Measurements from ENCODE around the gene ATG4B.

The ATG4B gene

DNA sequence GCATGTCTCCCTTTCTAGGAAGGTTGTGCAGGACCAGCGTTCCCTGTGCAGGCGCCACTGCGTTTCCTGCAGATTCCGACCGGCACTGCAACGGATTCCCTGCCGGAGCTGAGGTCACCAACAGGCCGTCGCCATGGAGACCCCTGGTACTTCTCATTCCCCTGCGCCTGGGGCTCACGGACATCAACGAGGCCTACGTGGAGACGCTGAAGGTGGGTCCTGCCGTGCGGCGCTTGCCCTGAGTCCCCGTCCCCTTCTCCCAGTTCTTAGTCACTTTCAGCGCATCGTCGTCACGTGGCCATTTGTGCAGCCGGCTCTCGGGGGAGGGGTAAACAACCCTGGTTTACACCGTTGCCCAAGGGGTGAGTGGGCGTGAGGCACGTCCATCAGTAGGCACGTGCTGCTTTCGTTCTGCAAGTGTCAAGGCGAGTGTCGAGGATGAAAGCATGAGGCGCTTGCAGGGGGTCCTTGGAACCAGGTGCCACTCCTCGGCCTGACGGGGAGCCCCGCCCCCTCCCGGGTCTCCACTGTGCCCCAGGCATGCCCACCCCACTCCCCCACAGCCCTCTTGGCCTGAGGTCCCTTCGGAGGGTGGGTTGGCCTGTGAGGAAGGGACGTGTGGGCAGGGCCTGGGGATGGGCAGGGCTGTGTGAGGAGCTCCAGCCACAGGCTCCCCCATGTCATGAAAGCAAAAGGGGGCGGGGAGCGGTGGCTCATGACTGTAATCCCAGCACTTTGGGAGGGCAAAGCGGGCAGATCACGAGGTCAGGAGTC lies 29.3 kb downstream of the ATG4B start:
- no peak for DNase-seq (ENCODE audit: low spot score)

DNA sequence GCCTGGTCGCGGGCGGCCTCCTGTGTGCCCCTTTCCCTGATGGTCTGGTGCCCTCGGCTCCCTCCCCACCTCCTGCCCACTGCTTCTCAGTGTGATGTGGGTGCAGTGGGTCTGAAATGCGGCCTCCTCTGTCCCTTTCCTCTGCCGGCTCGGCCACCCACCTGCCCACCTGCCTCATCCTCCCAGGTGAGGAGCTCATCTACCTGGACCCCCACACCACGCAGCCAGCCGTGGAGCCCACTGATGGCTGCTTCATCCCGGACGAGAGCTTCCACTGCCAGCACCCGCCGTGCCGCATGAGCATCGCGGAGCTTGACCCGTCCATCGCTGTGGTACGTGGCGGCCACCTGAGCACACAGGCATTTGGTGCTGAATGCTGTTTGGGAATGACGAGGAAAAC lies 30.9 kb downstream of the ATG4B start:
- DNase-seq (ENCODE audit: low spot score): no peak

DNA sequence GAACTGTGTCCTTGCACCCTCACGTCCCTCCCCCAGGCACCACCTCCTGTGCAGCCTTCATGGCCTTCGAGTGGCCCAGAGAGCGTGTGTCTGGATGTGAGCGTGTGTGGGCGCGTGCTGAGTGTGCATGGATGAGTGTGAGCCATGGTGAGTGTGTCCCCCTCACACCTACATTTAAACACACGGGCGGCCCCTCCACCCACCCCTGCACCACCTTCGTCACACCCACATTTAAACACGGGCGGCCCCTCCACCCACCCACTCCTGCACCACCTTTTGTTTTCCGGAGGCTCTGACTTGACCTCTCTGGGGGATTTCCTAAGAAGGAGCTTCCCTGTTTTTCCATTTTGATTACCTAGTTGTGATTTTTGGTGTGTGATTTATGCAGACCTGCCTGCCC lies 31.3 kb downstream of the ATG4B start:
- DNase-seq (ENCODE audit: low spot score): no peak

DNA sequence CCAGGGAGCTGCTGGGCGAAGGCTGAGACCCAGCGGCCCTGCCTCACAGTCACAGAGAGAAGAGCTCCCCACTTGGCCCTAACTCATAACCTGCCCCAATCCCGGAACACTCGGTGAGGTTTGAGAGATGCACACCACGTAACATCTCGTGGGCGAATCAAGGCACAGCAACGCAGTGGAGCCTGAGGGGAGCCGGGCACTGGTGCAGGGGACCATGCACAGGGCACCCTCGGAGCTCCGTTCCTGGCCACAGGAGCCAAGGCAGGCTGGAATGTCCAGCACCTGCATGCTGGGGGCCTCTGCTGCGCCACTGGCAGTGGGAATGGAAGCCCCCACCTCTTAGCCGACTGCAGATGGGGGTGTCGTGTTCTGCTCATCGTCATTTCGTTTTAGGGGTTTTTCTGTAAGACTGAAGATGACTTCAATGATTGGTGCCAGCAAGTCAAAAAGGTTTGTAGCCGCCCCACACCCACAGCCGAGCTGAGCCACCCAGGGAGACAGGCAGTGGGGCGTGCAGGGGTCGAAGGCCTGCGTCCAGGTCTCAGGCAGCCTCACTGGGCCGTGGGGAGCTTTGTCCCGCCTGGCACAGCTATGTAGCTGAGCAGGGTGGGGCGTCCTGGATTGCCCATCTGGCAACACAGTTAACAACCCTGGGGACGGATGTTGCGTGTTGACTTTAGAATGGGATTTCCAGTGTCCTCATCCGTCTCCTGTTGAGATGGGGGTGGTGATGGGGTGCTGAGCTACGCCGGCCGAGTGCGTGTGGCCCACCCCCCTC lies 33.0 kb downstream of the ATG4B start:
- DNase-seq (ENCODE audit: low spot score): no peak

DNA sequence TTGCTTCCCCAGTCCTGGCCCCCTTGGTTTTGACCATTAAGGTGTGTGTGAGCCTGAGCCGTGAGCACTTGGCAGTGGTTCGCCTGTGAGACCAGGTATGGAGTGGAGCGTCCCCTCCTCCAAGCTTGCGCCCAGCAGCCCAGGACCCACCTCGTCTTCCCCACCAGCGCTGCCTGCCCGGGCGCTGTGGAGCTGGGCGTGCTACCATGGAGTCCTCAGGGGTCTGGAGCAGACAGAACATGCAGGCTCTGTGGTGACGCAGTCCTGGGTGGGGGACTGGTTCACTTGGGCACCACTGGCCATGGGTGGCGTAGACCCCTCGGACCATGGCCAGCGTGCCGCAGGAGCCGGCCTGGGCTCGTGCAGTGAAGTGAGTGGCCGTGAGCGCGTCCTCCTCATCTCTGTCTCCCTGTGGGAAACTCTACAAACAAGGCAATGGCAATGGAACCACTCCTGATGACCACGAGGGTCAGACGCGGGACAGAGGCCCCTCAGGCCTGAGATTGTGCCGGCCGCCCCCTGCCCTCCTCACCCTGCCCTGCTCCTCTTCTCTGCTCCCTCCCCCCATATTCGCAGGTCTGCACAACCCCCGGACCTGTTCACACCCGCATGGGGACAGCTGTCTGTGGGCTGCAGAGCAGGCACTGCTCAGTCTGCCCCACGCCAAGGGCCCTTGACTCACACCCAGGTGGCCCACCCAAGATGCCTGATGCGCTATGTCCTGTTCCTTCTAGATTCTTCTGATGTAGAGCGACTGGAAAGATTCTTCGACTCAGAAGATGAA lies 34.2 kb downstream of the ATG4B start:
- DNase-seq (ENCODE audit: low spot score): no peak

DNA sequence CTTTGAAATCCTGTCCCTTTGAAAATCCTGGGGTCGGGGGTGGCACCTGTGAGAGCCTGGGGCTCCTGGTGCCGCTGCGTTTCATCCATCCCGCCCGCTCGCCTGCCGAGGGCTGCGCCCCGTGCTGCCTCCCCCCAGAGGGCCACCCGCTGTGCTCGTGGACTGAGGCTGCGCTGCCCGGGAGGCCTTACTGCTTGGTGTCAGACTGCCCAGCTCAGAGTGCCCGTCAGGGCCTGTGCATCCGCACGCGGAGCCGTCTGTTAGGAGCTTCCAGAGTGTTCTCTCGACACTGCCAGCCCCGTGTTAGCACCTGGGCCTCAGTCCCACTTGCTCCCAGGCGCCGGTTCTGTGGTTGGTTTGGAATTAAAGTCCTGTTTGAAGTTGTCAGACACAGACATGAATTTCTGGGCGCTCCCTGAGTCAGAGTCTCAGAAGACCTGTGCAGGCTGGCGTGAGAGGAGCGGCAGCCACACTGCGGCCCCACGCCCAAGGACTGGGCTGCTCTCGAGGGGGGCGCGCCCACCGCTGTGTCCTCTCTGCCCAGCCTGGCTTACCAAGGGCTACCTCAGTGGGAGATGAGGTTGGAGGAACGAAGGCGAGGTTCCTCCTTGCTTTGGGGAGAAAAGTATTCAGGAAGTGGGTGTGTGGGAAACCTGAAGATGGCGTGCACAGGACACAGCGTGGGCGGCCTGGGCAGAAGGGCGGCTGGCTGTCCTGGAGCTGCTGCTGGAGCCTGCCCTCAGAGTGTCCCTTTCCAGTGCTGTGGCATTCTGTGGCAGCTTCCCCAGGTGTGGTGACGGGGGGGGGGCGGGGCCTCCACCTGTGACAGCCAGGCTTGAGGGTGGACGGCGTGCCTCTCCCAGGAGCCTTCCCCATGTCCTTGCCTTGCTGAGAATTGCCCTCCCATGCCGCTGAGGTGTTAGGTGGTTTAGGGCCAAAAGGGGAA lies 35.0 kb downstream of the ATG4B start:
- DNase-seq (ENCODE audit: low spot score): no peak

DNA sequence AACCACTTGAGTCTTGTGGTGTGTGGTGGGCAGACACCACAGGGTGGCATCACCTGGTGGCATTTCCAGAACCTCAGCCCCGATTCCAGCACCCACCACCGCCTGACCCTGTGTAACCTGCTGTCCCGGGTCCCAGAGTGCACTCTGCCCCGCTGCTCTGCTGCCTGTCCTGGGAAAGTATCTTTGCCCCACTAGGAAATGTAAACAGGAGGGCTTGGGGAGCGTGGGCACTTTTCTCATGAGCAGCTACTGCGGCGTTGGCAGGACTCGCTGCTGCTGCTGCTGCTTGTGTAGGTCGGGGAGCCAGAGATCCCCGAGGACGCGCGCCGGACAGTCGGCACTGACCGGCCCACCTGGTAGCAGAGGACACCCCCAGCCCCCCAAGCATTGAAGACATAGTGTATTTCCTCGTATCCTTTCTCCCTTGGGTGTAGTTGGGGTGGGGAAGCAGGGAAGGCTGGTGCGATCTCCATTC lies 35.7 kb downstream of the ATG4B start:
- DNase-seq (ENCODE audit: low spot score): no peak

DNA sequence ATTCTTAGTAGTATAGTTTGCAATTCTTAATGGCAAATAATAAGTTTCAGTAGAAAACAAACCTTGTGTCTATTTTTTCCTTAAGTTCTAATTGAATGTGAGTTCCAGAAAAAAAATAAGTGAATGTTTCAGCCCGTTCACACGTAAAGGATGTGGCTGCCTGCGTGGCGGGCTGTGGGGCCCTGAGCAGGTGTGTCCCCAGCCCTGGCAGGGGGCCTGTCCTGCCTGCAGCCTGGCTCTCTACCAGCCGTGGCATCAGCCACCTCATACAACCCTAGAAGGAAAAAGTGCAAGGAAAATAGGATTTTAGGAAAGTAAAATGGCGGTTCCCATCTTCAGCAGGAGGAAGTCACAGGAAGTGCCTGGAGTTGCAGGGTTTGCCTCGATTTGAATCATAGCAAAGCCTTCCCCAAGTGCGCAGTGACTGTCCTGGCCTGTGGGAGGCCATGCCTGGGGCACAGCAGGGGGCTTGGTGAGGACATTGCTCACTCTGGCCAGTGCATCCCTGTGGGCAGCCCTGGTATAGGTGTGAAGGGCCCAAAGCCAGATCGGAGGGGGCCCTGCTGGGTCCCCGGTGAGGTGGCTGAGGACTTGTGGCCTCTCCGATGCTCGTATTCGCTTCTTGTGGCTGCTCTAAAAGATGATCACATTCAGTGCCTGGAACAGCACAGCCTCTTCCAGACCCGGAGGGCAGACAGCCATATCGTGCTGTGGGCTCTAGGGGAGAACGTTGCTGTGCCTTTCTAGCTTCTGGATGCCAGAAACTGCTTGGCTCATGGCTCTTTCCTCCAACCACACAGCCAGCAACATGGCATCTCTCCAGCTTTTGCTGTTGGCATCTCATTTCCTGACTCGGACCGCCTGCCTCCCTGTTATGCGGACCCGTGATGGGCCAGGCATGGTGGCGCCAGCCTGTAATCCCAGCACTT lies 36.6 kb downstream of the ATG4B start:
- peak; percentile 35 for DNase-seq (ENCODE audit: low spot score)

DNA sequence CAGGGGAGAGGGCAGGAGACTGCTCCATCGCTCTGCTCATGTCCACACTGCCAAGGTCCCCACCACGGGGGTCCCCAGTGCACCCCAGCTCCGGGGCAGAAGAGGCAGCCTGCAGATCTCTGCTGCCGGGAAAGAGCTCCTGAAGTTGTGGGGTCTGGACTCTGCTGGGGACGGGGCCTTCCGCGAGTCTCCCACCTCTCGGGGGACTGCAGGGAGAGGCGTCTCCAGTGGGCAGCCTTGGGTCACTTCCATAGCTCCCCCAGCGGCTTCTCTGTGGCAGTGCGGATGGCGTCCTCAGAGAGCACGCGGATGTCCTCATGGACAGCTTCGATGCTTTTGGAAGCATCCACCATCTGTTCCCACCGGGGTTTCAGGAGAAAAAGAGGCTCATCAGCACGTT lies 38.4 kb downstream of the ATG4B start:
- no peak for DNase-seq (ENCODE audit: low spot score)

DNA sequence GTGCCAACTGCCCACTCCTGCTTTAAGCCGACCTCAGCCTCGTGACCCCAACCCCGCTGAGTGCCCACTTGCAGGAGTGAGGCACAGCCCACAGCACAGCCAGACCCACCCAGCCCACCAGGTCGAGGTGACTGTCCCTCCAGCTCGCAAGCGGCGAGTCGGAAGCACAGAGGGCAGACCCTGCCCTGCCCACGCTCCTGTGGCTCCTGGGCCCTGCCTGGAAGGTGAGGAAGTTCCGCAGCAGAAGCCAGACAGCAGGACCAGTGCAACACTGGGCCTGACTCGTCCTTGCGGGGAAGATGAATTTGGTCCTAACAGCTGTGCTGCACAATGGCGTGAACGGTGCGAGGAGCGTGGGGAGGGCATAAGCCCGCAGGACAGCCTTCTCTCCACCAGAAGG lies 39.2 kb downstream of the ATG4B start:
- DNase-seq (ENCODE audit: low spot score): no peak

DNA sequence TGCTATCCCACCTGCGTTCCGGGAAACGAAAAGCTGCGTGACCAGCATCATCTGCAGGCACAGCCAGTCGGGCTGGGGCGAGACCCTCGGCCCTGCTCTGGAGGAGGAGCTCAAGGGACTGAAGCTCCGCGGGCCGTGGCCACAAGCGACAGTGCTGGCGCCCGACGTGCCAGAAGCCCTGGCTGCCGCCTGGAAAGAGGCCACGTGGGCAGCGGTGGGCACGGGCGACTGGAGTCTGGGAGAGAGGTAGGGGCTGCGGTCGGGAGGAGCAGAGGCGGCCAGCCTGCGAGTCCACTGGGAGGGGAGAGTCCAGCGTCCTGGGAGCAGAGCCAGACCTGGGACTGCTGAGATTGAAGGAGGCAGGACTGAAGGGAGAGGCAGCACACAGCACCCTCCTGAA lies 39.9 kb downstream of the ATG4B start:
- DNase-seq (ENCODE audit: low spot score): no peak

DNA sequence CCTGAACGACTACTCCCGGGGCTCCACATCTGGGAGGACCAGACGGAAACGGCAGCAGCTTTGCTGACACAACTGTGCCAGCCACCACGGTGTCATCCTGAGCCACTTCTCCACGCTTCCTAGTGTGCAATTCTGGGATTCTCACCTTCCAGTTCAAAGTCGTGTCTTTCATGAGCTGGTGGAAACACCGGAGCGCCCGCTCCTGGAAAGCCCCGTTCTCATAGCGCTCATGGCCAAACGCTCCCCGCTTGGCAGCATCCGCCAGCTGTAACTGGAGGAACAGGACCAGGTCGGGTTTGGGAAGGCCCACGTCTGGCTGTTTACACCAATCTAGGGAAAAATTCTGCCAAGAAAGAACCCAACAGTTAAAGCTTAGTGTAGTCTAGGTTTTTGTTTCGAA lies 40.8 kb downstream of the ATG4B start:
- DNase-seq (ENCODE audit: low spot score): no peak

DNA sequence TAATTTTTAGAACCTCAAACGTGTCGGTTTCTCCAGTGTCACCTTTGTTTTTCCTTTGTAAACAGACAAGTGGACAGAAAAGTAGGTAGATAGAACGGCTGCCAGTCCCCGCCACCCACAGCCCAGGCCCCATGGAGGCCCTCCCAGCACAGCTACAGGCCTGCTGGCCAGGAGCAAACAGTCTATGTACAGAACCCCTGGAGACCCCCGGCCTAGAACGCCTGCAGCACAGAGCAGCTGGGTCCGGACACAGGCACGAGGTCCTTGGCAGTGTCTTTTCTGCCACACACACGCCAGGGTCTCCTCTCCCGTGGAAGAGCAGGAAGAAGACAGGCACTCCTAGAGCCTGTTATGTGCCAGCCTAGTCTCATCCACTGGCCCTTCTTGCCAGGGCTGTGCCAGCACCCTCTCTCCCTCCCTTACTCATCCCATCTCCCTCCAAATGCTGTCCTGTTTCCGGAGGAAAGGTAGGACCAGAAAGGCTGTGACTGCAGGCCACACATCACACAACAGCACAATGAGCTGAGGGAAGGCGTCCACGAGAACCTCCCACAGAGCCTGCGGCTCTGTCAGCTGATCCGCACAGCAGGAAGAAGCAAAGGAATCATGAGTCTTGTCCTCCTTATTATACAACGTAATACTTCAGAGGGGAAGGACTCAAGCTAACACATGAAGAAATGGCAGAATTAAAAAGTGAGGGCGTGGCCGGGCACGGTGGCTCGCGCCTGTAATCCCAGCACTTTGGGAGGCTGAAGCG lies 41.5 kb downstream of the ATG4B start:
- no peak for DNase-seq (ENCODE audit: low spot score)

DNA sequence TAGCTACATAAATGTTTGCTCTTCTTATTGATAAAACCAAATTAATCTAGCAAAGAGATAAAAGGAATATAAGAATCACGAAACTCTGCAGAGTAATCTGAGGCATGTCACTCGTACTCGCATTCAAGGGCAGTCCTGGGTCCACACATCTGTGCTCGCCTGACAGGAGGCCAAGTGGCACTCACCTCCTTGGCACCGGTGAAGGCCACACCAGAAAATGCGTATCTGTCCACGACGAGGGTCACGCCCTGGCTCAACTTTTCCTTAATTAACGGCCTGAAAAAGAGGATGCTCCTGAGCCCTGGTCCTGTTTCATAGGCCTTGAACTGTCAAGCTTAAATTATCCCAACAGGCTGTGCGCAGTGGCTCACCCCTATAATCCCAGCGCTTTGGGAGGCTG lies 42.6 kb downstream of the ATG4B start:
- no peak for DNase-seq (ENCODE audit: low spot score)

DNA sequence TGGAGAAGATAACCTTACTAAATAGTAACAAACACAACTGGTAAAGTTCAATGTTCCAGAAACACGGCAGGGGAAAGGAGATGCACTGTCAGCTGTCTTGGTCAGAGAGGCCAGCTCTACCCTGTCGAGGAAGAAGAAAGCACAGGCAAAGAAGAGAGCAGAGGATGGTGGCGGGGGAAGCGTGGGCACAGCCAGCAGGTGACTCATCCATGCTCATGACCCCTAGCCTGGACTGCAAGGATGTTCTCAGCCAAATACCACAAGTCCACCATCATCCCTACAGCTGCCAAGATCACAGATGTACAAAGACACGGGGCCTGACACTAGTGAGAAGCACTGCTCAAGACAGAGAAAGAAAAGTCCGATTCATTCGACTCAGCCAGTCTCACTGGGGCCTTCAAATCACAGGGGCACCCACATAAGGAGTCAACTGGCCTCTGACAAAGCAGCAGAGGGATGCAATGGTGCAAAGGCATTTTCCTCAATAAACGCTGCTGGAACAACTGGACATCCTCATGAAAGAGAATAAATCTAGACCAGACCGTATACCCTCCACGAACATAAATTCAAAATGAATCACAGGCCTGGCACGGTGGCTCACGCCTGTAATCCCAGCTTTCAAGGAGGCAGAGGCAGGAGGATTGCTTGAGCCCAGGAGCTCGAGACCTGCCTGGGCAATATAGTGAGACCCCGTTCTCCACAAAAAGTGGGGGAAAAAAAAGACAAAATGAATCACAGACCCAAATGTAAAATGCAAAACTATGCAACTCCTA lies 43.5 kb downstream of the ATG4B start:
- DNase-seq (ENCODE audit: low spot score): no peak

DNA sequence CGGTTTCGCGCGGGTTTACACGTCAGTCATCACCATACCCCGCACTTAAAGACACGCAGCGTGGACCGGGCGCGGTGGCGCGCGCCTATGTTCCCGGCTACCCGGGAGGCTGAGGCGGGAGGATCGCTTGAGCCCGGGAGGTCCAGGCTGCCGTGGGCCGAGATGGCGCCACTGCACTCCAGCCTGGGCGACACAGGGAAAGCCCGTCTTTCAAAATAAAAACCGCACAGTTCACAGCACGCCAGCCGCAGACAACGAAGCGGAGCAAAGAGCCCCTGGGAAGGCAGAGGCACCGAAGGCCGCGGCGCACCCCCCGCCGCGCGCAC lies 48.8 kb downstream of the ATG4B start:
- no peak for DNase-seq (ENCODE audit: low spot score)

DNA sequence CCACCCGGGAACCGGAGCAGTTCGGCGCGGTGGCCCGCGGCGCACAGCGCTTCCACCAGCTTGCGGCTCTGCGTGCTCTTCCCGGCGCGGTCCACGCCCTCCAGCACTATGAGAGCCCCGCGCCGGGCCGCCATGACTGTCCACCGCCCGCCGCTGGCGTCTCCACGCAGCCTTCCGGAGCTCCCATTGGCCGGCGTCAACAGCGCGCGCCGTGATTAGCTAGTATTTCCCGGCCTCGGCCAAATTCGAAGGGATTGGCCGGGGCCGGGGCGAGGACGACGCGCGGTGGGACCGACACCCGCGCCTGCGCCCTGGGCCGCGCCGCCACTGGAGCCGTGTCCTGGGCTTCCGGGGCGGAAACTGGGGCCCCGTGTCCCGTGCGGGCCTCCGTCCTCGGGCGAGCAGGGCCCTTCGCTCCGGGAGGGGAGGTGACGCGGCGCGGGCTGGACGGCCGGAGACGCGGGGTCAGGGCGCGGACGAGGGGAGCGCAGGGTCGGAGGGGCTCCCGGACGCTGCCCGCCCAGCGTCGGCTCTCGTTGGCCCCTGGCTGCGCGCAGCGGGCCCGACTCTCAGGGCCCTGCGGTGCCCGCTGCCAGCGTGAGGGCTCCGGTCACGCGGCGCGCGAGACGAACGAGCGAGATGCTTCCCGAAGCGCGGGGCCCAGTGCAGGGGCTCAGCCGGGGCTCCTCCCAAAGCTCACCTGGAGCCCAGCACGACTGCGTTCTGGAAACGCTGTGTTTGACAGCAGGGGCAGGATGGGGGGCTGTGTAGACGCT lies 49.3 kb downstream of the ATG4B start, which contains the start of gene DTYMK:
TSS of gene DTYMK (minus strand) at position 166 of the 776 bp plus-strand sequence. CDS start at position 134, 32 bp downstream.
- DNase-seq (ENCODE audit: low spot score): peak; percentile 96

DNA sequence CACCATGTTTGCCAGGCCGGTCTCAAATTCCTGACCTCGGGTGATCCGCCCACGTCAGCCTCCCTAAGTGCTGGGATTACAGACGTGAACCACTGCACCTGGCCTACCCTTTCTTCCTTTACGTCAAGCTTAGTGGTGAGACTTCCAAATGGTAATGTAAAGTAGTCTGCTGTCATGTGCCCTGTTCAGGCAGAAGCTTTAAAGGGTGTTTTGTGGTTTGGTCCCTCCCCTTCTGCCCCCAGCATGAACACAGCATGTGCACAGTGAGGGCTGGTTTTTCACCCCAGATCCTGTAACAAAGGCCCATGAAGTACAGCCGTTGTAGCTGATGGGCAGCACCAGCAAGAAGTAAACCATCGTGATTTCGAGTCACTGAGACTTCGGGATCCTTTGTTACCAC lies 51.8 kb downstream of the ATG4B start:
- no peak for DNase-seq (ENCODE audit: low spot score)
